Activated T-cell treated with anti-CD3 and anti-CD28 coated beads for 24 hours (primary cell): ENCODE measurements around the gene RIPOR3.
"Not testable (repeated sequence)": the region's sequence is repeated elsewhere in the genome, so short reads cannot be mapped to it uniquely, and the experiment has no call there.

Experiments used
- DNase-seq: peaks from one replicate; pipeline ENCODE4 v3.0.0-alpha.2; 2020; ENCODE audit warnings: low read depth

Gene RIPOR3

GRCh38 chr20:50632701-50633100, 58.6 kb downstream of the RIPOR3 start:
- no peak for DNase-seq

GRCh38 chr20:50632236-50632635, 59.1 kb downstream of the RIPOR3 start:
- no peak for DNase-seq

GRCh38 chr20:50630578-50631263, 60.6 kb downstream of the RIPOR3 start:
- DNase-seq, result no peak

- no peak for DNase-seq
Observed at GRCh38 chr20:50629670-50630045, 61.7 kb downstream of the RIPOR3 start.

GRCh38 chr20:50628853-50629669, 62.3 kb downstream of the RIPOR3 start:
- DNase-seq, result no peak

- no peak for DNase-seq
Observed at GRCh38 chr20:50628332-50628731, 63.0 kb downstream of the RIPOR3 start.

- no peak for DNase-seq
Observed at GRCh38 chr20:50627747-50628146, 63.6 kb downstream of the RIPOR3 start.

- no peak for DNase-seq
Observed at GRCh38 chr20:50625986-50626677, 65.2 kb downstream of the RIPOR3 start.

- DNase-seq, result no peak
Observed at GRCh38 chr20:50624351-50625016, 66.9 kb downstream of the RIPOR3 start.

- DNase-seq, result no peak
Observed at GRCh38 chr20:50621068-50621665, 70.2 kb downstream of the RIPOR3 start.

- not testable (repeated sequence) for DNase-seq
Observed at GRCh38 chr20:50620459-50620858, 70.9 kb downstream of the RIPOR3 start.

- no peak for DNase-seq
Observed at GRCh38 chr20:50618537-50618936, 72.8 kb downstream of the RIPOR3 start.

GRCh38 chr20:50617022-50617421, 74.3 kb downstream of the RIPOR3 start:
- no peak for DNase-seq

- no peak for DNase-seq
Observed at GRCh38 chr20:50615407-50615806, 75.9 kb downstream of the RIPOR3 start.

- DNase-seq, result no peak
Observed at GRCh38 chr20:50613438-50614169, 77.7 kb downstream of the RIPOR3 start.

- no peak for DNase-seq
Observed at GRCh38 chr20:50611128-50611810, 80.1 kb downstream of the RIPOR3 start.

- no peak for DNase-seq
Observed at GRCh38 chr20:50610212-50610718, 81.1 kb downstream of the RIPOR3 start.

GRCh38 chr20:50609438-50609989, 81.8 kb downstream of the RIPOR3 start:
- no peak for DNase-seq

GRCh38 chr20:50608750-50609104, 82.6 kb downstream of the RIPOR3 start:
- no peak for DNase-seq
